HFFc6 (cell line): Measurements from ENCODE around the gene EPM2A. TPM values are rescaled to one million over a fixed set of nuclear protein-coding genes. Genes with fewer than 3 reads are reported as not detected.

Experiments used
- DNase-seq: peaks from one replicate; pipeline ENCODE4 v3.0.0-alpha.2; 2018
- H3K27ac Mint-ChIP-seq: 2 replicates; pipeline ENCODE4 v1.8.0; 2020; ENCODE audit warnings: mild to moderate bottlenecking, mixed read lengths
- H3K27me3 Mint-ChIP-seq: 2 replicates; pipeline ENCODE4 v1.8.0; 2021; ENCODE audit warnings: mild to moderate bottlenecking, moderate library complexity, mixed read lengths; ENCODE audit not compliant: insufficient read depth
- H3K36me3 Mint-ChIP-seq: 2 replicates; pipeline ENCODE4 v1.8.0; 2021; ENCODE audit warnings: low read depth, mixed read lengths
- H3K4me1 Mint-ChIP-seq: 2 replicates; pipeline ENCODE4 v1.8.0; 2020; ENCODE audit warnings: low read depth, mixed read lengths
- H3K4me3 Mint-ChIP-seq: 2 replicates; pipeline ENCODE4 v1.8.0; 2020; ENCODE audit warnings: mild to moderate bottlenecking, moderate library complexity, mixed read lengths
- H3K9me3 Mint-ChIP-seq: 2 replicates; pipeline ENCODE4 v1.8.0; 2020; ENCODE audit warnings: mild to moderate bottlenecking, mixed read lengths
- CTCF ChIP-seq: fragments of 200-600 bp; sonication (generic); IDR thresholded peaks from 2 replicates; pipeline ENCODE4 v1.5.0; 2021; ENCODE audit warnings: antibody characterized with exemption, mild to moderate bottlenecking
- total RNA-seq, 6 experiments: library from RNA; stranded (reverse); fragmentation: NEBNext Ultra II Directional; extraction: Animal tissue kit (Norgen Biotek cat#: 25700); gene quantifications; 2 replicates in 1 of 6; 3 replicates in 5 of 6; pipeline ENCODE4 v1.2.3, GENCODE V29; 2021

EPM2A gene
- total RNA-seq, 6 experiments from 2014 or later = 3.1 to 5.5 (median 3.8) TPM

DNA sequence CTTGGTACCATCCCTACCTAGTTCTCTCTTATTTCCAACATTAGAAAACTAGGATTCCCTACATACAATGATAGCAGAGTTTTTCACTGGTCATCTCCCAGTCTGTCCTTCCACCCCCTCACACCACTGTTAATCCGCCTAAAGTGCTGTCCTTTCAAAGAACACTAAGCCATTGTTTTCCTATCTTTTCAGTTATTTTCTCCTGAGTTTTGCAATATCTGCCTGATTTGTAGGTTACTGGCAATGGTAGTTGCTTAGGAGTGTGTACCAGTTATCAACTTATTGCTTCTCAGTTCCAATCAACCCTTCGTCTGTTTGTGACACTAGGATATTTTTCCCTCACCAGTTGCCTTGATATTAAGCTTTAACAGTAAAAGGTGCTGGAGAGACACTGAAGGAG, 135.0 kb downstream of the EPM2A start:
- TF ChIP-seq CTCF = no peak
- H3K36me3 Mint-ChIP-seq = no peaks in the 10 kb centered on the region
- no peak overlapping the region for H3K4me3 Mint-ChIP-seq
- peaks cover 5% of the 10 kb centered on the region for H3K27me3 Mint-ChIP-seq
- H3K9me3 Mint-ChIP-seq = no peaks in the 10 kb centered on the region; the same call in 1 of the 2 replicates
- no peak overlapping the region for H3K27ac Mint-ChIP-seq
- no peak for DNase-seq
- H3K4me1 Mint-ChIP-seq = no peaks in the 10 kb centered on the region

GRCh38 chr6:145588981-145589380, 146.3 kb downstream of the EPM2A start:
- Mint-ChIP-seq H3K27ac (no peak overlapping the region), H3K4me3 (no peak overlapping the region), H3K36me3 (no peaks in the 10 kb centered on the region), H3K4me1 (no peaks in the 10 kb centered on the region), H3K27me3 (no peaks in the 10 kb centered on the region; the same call in 1 of the 2 replicates), H3K9me3 (no peaks in the 10 kb centered on the region)
- no peak for TF ChIP-seq CTCF
- no peak for DNase-seq

- H3K9me3 Mint-ChIP-seq = no peaks in the 10 kb centered on the region
- H3K27me3 Mint-ChIP-seq = no peaks in the 10 kb centered on the region; the same call in 1 of the 2 replicates
- TF ChIP-seq CTCF = no peak
- H3K36me3 Mint-ChIP-seq = no peaks in the 10 kb centered on the region
- no peak overlapping the region for H3K4me3 Mint-ChIP-seq
- no peak for DNase-seq
- no peaks in the 10 kb centered on the region for H3K4me1 Mint-ChIP-seq
- H3K27ac Mint-ChIP-seq = no peak overlapping the region
These were observed 148.0 kb downstream of the EPM2A start for GRCh38 chr6:145587334-145587733.

DNA sequence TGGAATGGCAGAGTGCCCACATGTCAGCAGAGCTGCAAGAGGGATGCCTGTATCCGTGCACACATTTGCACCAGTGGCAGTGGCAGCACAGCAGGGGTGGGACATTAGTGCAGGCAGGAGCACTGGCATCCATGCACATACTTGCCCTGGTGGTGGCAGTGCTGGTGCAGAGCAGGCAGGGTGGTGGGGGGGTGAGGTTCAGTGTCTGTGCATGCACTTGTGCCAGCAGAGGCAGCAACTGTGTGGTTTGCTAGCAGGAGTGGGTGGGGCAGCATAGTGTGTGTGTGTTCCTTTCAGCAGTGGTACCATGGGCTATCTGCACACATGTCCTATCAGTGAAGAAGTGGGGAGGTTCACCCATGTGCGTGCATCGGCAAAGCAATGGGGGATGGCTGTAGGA, 151.6 kb downstream of the EPM2A start:
- H3K27ac Mint-ChIP-seq = no peak overlapping the region
- H3K4me3 Mint-ChIP-seq = no peak overlapping the region
- no peak for DNase-seq
- H3K4me1 Mint-ChIP-seq = no peaks in the 10 kb centered on the region
- H3K36me3 Mint-ChIP-seq = no peaks in the 10 kb centered on the region
- no peak for TF ChIP-seq CTCF
- H3K9me3 Mint-ChIP-seq = no peaks in the 10 kb centered on the region
- H3K27me3 Mint-ChIP-seq = no peaks in the 10 kb centered on the region; the same call in none of the 2 replicates

Other genes with a start within 250 kb of the EPM2A start
- gene FBXO30, start 79.3 kb upstream of the EPM2A start, total RNA-seq = 10 to 100 TPM; 12.7 to 14.9 (median 13.9) TPM
- gene SHPRH, start 228.8 kb upstream of the EPM2A start, total RNA-seq = 1 to 10 TPM; 4.5 to 5.7 (median 5.2) TPM